UCSD-AML1 (cell line): ENCODE data around the gene OPA3.
A peak's percentile ranks its signal among the peaks of the same experiment; 100 is the strongest.

Experiments
- DNase-seq: peaks from one replicate; lab custom pipeline; 2025; ENCODE audit not compliant: unreplicated experiment; lab: John Stamatoyannopoulos, UW

OPA3 gene

GRCh38 chr19:45484273-45484945 lies 100.2 kb downstream of the OPA3 start:
- no peak for DNase-seq

GRCh38 chr19:45483033-45483432 lies 101.6 kb downstream of the OPA3 start:
- no peak for DNase-seq

GRCh38 chr19:45478454-45479238 lies 106.0 kb downstream of the OPA3 start:
- DNase-seq: peak; percentile 85

GRCh38 chr19:45477713-45478453 lies 106.7 kb downstream of the OPA3 start:
- DNase-seq: peak; percentile 26
